Cardiac muscle cell (in vitro differentiated cells and primary cell): ENCODE measurements around the gene EXOC4. TPM values are rescaled to one million over a fixed set of nuclear protein-coding genes. Genes with fewer than 3 reads are reported as not detected.

ENCODE experiments used
- DNase-seq, 2 donors: peaks; one replicate each; pipeline versions ENCODE4 v3.0.0 to v3.0.0-alpha.2; 2010 to 2017; ENCODE audit warnings: low read depth in 1 of 2, low spot score in 1 of 2
- H3K27ac ChIP-seq: fragments of 200-600 bp; sonication (generic); 2 replicates; pipeline ENCODE4 v1.5.1; 2016
- H3K27me3 ChIP-seq: fragments of 200-600 bp; sonication (generic); 2 replicates; pipeline ENCODE4 v1.6.0; 2016; ENCODE audit warnings: control low read depth
- H3K36me3 ChIP-seq: fragments of 200-600 bp; sonication (generic); 2 replicates; pipeline ENCODE4 v1.5.1; 2016; ENCODE audit warnings: control low read depth
- H3K4me1 ChIP-seq: fragments of 200-600 bp; sonication (generic); 2 replicates; pipeline ENCODE4 v1.8.1; 2017; ENCODE audit warnings: low read depth, mild to moderate bottlenecking, mixed run types
- H3K4me3 ChIP-seq: fragments of 200-600 bp; sonication (generic); 2 replicates; pipeline ENCODE4 v1.5.1; 2016; ENCODE audit warnings: mild to moderate bottlenecking
- H3K9me3 ChIP-seq: fragments of 200-600 bp; sonication (generic); 2 replicates; pipeline ENCODE4 v1.5.1; 2017; ENCODE audit warnings: low read depth, mild to moderate bottlenecking, control low read depth
- polyA plus RNA-seq: library from polyadenylated mRNA; unstranded; fragments of >200 nt; fragmentation: Nextera tagmentation; extraction: Ambion mirVana; gene quantifications from 2 replicates; pipeline ENCODE4 v1.2.1, GENCODE V29; 2016
- total RNA-seq: library from RNA; depleted of rRNA; stranded (reverse); fragments of >200 nt; gene quantifications from 2 replicates; pipeline ENCODE4 v1.2.3, GENCODE V29; 2016
- TF ChIP-seq, protein P1 (sequence below): IDR thresholded peaks from 2 replicates; pipeline ENCODE4 v1.5.1; 2012; ENCODE audit warnings: low read depth, mild to moderate bottlenecking, low read length

Gene EXOC4
- total and polyA plus RNA-seq, 2 experiments from 2014 or later: 33.6 to 46.0 TPM

DNA sequence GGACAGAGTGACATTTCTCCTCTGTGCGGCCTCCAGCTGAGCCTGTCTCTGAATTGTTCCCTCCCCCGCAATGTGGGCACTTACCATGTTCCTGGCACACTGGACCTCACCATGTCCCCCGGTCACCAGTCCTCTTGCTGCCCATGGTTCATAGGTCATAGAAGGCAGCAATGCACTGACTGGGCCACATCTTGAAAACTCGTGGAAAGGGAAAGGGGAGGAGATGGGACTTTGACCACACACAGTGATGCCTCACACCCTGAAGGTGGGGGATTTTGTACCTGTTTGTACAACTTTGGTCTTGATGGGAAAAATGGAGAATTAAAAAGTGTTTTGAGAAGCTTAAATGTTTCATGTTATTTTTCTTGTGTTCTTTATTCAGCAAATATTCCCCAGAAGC lies 812.5 kb downstream of the EXOC4 start:
- Histone ChIP-seq H3K4me1 (peaks cover 9% of the 10 kb centered on the region), H3K27ac (no peak overlapping the region), H3K4me3 (no peak overlapping the region), H3K36me3 (no peaks in the 10 kb centered on the region), H3K9me3 (no peaks in the 10 kb centered on the region), H3K27me3 (no peaks in the 10 kb centered on the region)
- no peak for DNase-seq
- TF ChIP-seq, protein P1, sequence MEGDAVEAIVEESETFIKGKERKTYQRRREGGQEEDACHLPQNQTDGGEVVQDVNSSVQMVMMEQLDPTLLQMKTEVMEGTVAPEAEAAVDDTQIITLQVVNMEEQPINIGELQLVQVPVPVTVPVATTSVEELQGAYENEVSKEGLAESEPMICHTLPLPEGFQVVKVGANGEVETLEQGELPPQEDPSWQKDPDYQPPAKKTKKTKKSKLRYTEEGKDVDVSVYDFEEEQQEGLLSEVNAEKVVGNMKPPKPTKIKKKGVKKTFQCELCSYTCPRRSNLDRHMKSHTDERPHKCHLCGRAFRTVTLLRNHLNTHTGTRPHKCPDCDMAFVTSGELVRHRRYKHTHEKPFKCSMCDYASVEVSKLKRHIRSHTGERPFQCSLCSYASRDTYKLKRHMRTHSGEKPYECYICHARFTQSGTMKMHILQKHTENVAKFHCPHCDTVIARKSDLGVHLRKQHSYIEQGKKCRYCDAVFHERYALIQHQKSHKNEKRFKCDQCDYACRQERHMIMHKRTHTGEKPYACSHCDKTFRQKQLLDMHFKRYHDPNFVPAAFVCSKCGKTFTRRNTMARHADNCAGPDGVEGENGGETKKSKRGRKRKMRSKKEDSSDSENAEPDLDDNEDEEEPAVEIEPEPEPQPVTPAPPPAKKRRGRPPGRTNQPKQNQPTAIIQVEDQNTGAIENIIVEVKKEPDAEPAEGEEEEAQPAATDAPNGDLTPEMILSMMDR: no peak

DNA sequence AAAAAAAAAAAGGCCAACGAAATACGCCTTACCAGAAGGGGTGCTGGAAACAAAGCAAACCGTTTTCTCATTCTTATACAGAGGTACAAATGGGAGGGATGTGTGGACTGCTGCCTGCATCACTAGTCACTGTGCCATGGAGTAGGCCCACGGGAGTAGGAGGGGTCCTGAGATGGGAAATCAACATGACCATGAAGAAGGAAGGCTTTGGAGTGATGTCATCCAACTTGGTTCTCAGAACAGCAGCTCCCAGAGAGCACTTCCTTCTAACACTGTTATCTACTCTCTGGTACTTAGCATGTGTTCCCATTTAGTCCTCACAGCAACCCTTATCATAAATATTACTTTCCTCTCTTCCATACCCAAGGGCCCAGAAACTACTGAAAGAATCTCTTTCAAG lies 814.3 kb downstream of the EXOC4 start:
- Histone ChIP-seq H3K27me3 (no peaks in the 10 kb centered on the region), H3K4me3 (no peak overlapping the region), H3K4me1 (peaks cover 7% of the 10 kb centered on the region), H3K36me3 (no peaks in the 10 kb centered on the region), H3K27ac (no peak overlapping the region), H3K9me3 (no peaks in the 10 kb centered on the region)
- TF ChIP-seq, protein P1: no peak
- no peak for DNase-seq

DNA sequence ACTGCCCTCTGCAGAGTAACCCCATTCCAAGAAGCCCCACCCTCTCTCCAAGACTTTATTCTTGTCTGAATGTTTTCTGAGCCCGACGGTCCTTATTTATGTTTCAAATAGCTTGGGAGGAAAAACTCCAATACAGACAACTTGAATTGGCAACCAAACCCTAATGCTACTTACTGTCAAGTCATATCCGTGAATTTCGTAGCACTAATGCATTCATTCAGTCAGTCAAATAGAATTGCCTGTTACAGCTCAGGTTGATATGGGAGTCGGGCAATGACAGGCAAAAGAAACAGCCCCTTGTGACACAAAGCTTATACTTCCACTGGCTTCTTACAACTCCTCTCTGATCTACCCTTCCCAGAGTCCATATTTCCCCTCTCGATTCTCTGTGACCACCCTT lies 815.8 kb downstream of the EXOC4 start:
- no peak overlapping the region for H3K4me3 ChIP-seq
- no peak for DNase-seq
- no peaks in the 10 kb centered on the region for H3K4me1 ChIP-seq
- H3K27ac ChIP-seq: no peak overlapping the region
- no peaks in the 10 kb centered on the region for H3K9me3 ChIP-seq
- TF ChIP-seq, protein P1: no peak
- no peaks in the 10 kb centered on the region for H3K36me3 ChIP-seq
- H3K27me3 ChIP-seq: no peaks in the 10 kb centered on the region

DNA sequence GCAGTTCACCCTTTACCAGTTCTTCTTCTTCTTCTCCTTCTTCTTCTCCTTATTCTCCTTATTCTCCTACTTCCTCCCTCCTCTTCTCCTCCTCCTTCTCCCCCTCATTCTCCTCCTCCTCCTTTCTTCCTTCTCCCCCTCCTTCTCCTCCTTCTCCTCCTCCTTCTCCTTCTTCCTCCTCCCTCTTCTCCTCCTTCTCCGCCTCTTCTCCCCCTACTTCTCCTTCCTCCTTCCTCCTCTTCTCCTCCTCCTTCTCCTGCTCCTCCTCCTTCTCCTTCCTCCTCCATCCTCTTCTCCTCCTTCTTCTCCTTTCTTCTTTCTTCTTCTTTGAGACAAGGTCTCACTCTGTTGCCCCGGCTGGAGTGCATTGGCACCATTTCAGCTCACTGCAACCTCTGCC lies 816.3 kb downstream of the EXOC4 start:
- no peak overlapping the region for H3K4me3 ChIP-seq
- no peaks in the 10 kb centered on the region for H3K36me3 ChIP-seq
- H3K4me1 ChIP-seq: no peaks in the 10 kb centered on the region
- no peak overlapping the region for H3K27ac ChIP-seq
- DNase-seq: no peak
- H3K27me3 ChIP-seq: no peaks in the 10 kb centered on the region
- no peaks in the 10 kb centered on the region for H3K9me3 ChIP-seq
- TF ChIP-seq, protein P1: no peak

DNA sequence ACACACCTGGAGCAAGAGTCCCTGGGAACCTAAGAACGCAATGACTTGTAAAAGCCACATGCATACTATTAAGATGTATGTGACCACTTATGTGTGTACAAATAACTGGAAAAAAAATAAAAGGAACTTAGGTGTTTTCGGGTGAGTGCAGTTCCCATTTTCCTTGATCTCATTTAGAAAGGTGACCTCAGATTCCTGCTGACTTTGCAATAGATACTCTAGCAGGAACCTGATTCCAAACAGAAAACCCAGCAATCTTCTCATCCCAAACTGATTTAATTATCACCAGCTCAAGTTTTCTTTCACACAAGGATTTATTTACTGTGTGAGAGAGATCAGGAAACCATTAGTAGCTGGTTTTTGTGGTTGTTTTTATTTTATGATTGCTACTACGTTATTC lies 817.8 kb downstream of the EXOC4 start:
- Histone ChIP-seq H3K27me3 (no peaks in the 10 kb centered on the region), H3K36me3 (no peaks in the 10 kb centered on the region), H3K4me3 (no peak overlapping the region), H3K4me1 (no peaks in the 10 kb centered on the region), H3K9me3 (no peaks in the 10 kb centered on the region), H3K27ac (no peak overlapping the region)
- TF ChIP-seq, protein P1: no peak
- no peak for DNase-seq
